Endodermal cell (in vitro differentiated cells): ENCODE results near the gene OTULIN. TPM values are rescaled to one million over a fixed set of nuclear protein-coding genes. Genes with fewer than 3 reads are reported as not detected.

Experiments
- DNase-seq: peaks from one replicate; pipeline ENCODE4 v3.0.0-alpha.2; 2017
- H3K27ac ChIP-seq: 2 replicates; pipeline ENCODE4 v1.5.1; 2013; ENCODE audit warnings: mild to moderate bottlenecking, low read depth, low read length, moderate library complexity
- H3K27me3 ChIP-seq: 2 replicates; pipeline ENCODE4 v1.6.1; 2013; ENCODE audit warnings: mild to moderate bottlenecking, low read length, moderate library complexity; ENCODE audit not compliant: insufficient read depth, control insufficient read depth, poor library complexity, severe bottlenecking
- H3K36me3 ChIP-seq: 2 replicates; pipeline ENCODE4 v1.7.0; 2013; ENCODE audit warnings: mild to moderate bottlenecking, low read length, moderate library complexity; ENCODE audit not compliant: control insufficient read depth, insufficient read depth
- H3K4me1 ChIP-seq: one replicate; pipeline ENCODE4 v1.7.0; 2013; ENCODE audit warnings: low read length; ENCODE audit not compliant: control insufficient read depth, insufficient read depth
- H3K4me3 ChIP-seq: 2 replicates; pipeline ENCODE4 v1.5.1; 2013; ENCODE audit warnings: mild to moderate bottlenecking, low read length, moderate library complexity
- H3K9ac ChIP-seq: 2 replicates; pipeline ENCODE4 v1.6.1; 2013; ENCODE audit warnings: mild to moderate bottlenecking, low read length, moderate library complexity; ENCODE audit not compliant: poor library complexity, severe bottlenecking; ENCODE audit errors: extremely low read depth
- H3K9me3 ChIP-seq: 2 replicates; pipeline ENCODE4 v1.6.1; 2013; ENCODE audit warnings: mild to moderate bottlenecking, low read length, moderate library complexity; ENCODE audit not compliant: control insufficient read depth
- H3K27ac Mint-ChIP-seq: 2 replicates; pipeline ENCODE4 v1.8.0; 2020; ENCODE audit warnings: mixed read lengths
- H3K27me3 Mint-ChIP-seq: 2 replicates; pipeline ENCODE4 v1.8.0; 2021; ENCODE audit warnings: mild to moderate bottlenecking, mixed read lengths; ENCODE audit not compliant: insufficient read depth
- H3K36me3 Mint-ChIP-seq: 2 replicates; pipeline ENCODE4 v1.8.0; 2020; ENCODE audit warnings: low read depth, mixed read lengths
- H3K4me1 Mint-ChIP-seq: 2 replicates; pipeline ENCODE4 v1.8.0; 2020; ENCODE audit warnings: mixed read lengths
- H3K4me3 Mint-ChIP-seq: 2 replicates; pipeline ENCODE4 v1.8.0; 2020; ENCODE audit warnings: mild to moderate bottlenecking, moderate library complexity, mixed read lengths
- H3K9me3 Mint-ChIP-seq: 2 replicates; pipeline ENCODE4 v1.8.0; 2020; ENCODE audit warnings: mild to moderate bottlenecking, mixed read lengths
- CTCF ChIP-seq: fragments of 200-600 bp; sonication (generic); conservative IDR thresholded peaks from 2 replicates; pipeline ENCODE4 v1.5.0; 2021; ENCODE audit warnings: antibody characterized with exemption, mild to moderate bottlenecking
- whole genome bisulfite sequencing, 2 experiments: methylation state at CpG; one replicate each; pipeline versions ENCODE4 v1.1.5 to v1.1.7; 2013; ENCODE audit warnings: missing lambda C conversion rate in 2 of 2, mixed read lengths in 1 of 2; ENCODE audit not compliant: insufficient coverage in 1 of 2, insufficient read length in 1 of 2; 5-methylcytosine and 5-hydroxymethylcytosine counted together
- total RNA-seq, 2 donors: library from RNA; stranded (reverse); fragmentation: NEBNext Ultra II Directional in 1 of 2; extraction: Animal tissue kit (Norgen Biotek cat#: 25700) in 1 of 2; gene quantifications; 2 replicates in 1 of 2; 3 replicates in 1 of 2; pipeline ENCODE4 v1.2.1, GENCODE V29; 2021

The OTULIN gene
- total RNA-seq, 2 donors from 2014 or later: 36.4 to 43.2 TPM

- Mint-ChIP-seq H3K4me3 (peak overlapping the region; percentile 85), H3K27me3 (peaks cover 16% of the 10 kb centered on the region), H3K36me3 (peaks cover 3% of the 10 kb centered on the region), H3K9me3 (no peaks in the 10 kb centered on the region), H3K27ac (no peak overlapping the region), H3K4me1 (peaks cover 33% of the 10 kb centered on the region)
- Histone ChIP-seq H3K9me3 (no peaks in the 10 kb centered on the region), H3K27ac (no peak overlapping the region), H3K4me3 (peak overlapping the region; percentile 97), H3K4me1 (peaks cover 9% of the 10 kb centered on the region), H3K36me3 (no peaks in the 10 kb centered on the region), H3K9ac (no peak overlapping the region), H3K27me3 (no peaks in the 10 kb centered on the region)
- DNase-seq: no peak
- WGBS, 2 experiments: 83 to 89% methylated on average over 1 to 2 of the region's 2 CpGs
- no peak for TF ChIP-seq CTCF
Measured at GRCh38 chr5:14666357-14666756, 1.8 kb downstream of the OTULIN start.

GRCh38 chr5:14667290-14667689 is 2.8 kb downstream of the OTULIN start:
- Mint-ChIP-seq H3K4me1 (peaks cover 41% of the 10 kb centered on the region), H3K27ac (no peak overlapping the region), H3K9me3 (no peaks in the 10 kb centered on the region), H3K4me3 (no peak overlapping the region), H3K36me3 (peaks cover 3% of the 10 kb centered on the region), H3K27me3 (peaks cover 16% of the 10 kb centered on the region)
- H3K9me3 ChIP-seq: no peaks in the 10 kb centered on the region
- H3K9ac ChIP-seq: no peak overlapping the region
- H3K4me1 ChIP-seq: peaks cover 9% of the 10 kb centered on the region
- WGBS, 2 experiments: 91 to 92% methylated on average over 7 to 8 of the region's 8 CpGs
- H3K27ac ChIP-seq: no peak overlapping the region
- TF ChIP-seq CTCF: no peak
- no peak for DNase-seq
- no peak overlapping the region for H3K4me3 ChIP-seq
- no peaks in the 10 kb centered on the region for H3K27me3 ChIP-seq
- no peaks in the 10 kb centered on the region for H3K36me3 ChIP-seq

GRCh38 chr5:14667770-14668169 is 3.3 kb downstream of the OTULIN start:
- no peaks in the 10 kb centered on the region for H3K27me3 ChIP-seq
- no peak overlapping the region for H3K27ac ChIP-seq
- H3K4me3 Mint-ChIP-seq: no peak overlapping the region
- no peaks in the 10 kb centered on the region for H3K9me3 Mint-ChIP-seq
- H3K36me3 Mint-ChIP-seq: peaks cover 3% of the 10 kb centered on the region
- no peak overlapping the region for H3K9ac ChIP-seq
- H3K4me1 Mint-ChIP-seq: peaks cover 44% of the 10 kb centered on the region
- no peaks in the 10 kb centered on the region for H3K36me3 ChIP-seq
- no peak overlapping the region for H3K27ac Mint-ChIP-seq
- H3K4me1 ChIP-seq: peaks cover 9% of the 10 kb centered on the region
- no peak for DNase-seq
- 94 to 100% methylated on average over 1 of the region's 1 CpG for WGBS, 2 experiments
- no peak overlapping the region for H3K4me3 ChIP-seq
- peaks cover 13% of the 10 kb centered on the region for H3K27me3 Mint-ChIP-seq
- TF ChIP-seq CTCF: no peak
- H3K9me3 ChIP-seq: no peaks in the 10 kb centered on the region
